HEK293 (cell line): ENCODE data around the gene ZNF532.

ENCODE experiments used
- SALL2 ChIP-seq: fragments of 450-650 bp; formaldehyde crosslinking; IDR thresholded peaks from 2 replicates; pipeline ENCODE4 v1.5.0; 2017; ENCODE audit warnings: missing biosample characterization, mild to moderate bottlenecking, missing genetic modification characterization, borderline replicate concordance
- YY1 ChIP-seq: fragments of 450-650 bp; formaldehyde crosslinking; IDR thresholded peaks from 2 replicates; pipeline ENCODE4 v1.5.1; 2018; ENCODE audit warnings: missing biosample characterization, missing genetic modification characterization
- ZNF600 ChIP-seq: fragments of 450-650 bp; formaldehyde crosslinking; IDR thresholded peaks from 2 replicates; pipeline ENCODE4 v1.5.1; 2016; ENCODE audit warnings: missing biosample characterization, missing genetic modification characterization
- ZNF707 ChIP-seq: fragments of 450-650 bp; formaldehyde crosslinking; IDR thresholded peaks from 2 replicates; pipeline ENCODE4 v1.5.1; 2016; ENCODE audit warnings: missing biosample characterization, missing genetic modification characterization

- TF ChIP-seq YY1 (tag by site-specific recombination) = no peak
- no peak for TF ChIP-seq ZNF707
- TF ChIP-seq ZNF600 (tag by site-specific recombination) = no peak
- no peak for TF ChIP-seq SALL2 (tag by site-specific recombination)
Observed at GRCh38 chr18:59033974-59034373, 169.3 kb downstream of the ZNF532 start.
